Gastroesophageal sphincter (tissue), 4 donors: ENCODE data around the gene MRPL58. TPM values are rescaled to one million over a fixed set of nuclear protein-coding genes. Genes with fewer than 3 reads are reported as not detected.
"Not testable (repeated sequence)": the region's sequence is repeated elsewhere in the genome, so short reads cannot be mapped to it uniquely, and the experiment has no call there.

Source experiments
- ATAC-seq: fragments of 150-250 bp; one replicate; pipeline ENCODE4 v1.9.1; 2016; ENCODE audit warnings: mild to moderate bottlenecking, moderate library complexity
- H3K27ac ChIP-seq, 4 donors: fragments of 200-600 bp; sonication (generic) in 3 of 4; 1 replicate in 3 of 4; 2 replicates in 1 of 4; pipeline ENCODE4 v1.5.1; 2016 to 2019
- H3K27me3 ChIP-seq: fragments of 200-600 bp; sonication (generic); one replicate; pipeline ENCODE4 v1.5.1; 2019
- H3K36me3 ChIP-seq, 2 donors: fragments of 200-600 bp; sonication (generic); one replicate each; pipeline ENCODE4 v1.5.1; 2019; ENCODE audit warnings: control low read depth in 1 of 2
- H3K4me1 ChIP-seq, 3 donors: fragments of 200-600 bp; sonication (generic); 1 replicate in 2 of 3; 2 replicates in 1 of 3; pipeline ENCODE4 v1.5.1; 2016 to 2019; ENCODE audit warnings: control low read depth in 2 of 3
- H3K4me3 ChIP-seq, 2 donors: fragments of 200-600 bp; sonication (generic); one replicate each; pipeline ENCODE4 v1.5.1; 2019; ENCODE audit warnings: mild to moderate bottlenecking in 1 of 2, moderate library complexity in 1 of 2
- H3K9me3 ChIP-seq, 3 donors: fragments of 200-600 bp; sonication (generic); one replicate each; pipeline ENCODE4 v1.5.1; 2017 to 2019; ENCODE audit warnings: control low read depth in 2 of 3
- EP300 ChIP-seq: sonication (generic); formaldehyde crosslinking; IDR thresholded peaks from one replicate; pipeline ENCODE4 v1.6.1; 2017; ENCODE audit warnings: antibody characterized with exemption, mild to moderate bottlenecking
- POLR2A ChIP-seq, 2 donors: fragments of 450-650 bp; IDR thresholded peaks; one replicate each; pipeline ENCODE4 v1.6.1; 2017; ENCODE audit warnings: antibody characterized with exemption in 2 of 2, mild to moderate bottlenecking in 2 of 2, moderate library complexity in 1 of 2
- POLR2AphosphoS5 ChIP-seq: sonication (generic); formaldehyde crosslinking; IDR thresholded peaks from one replicate; pipeline ENCODE4 v1.6.1; 2017; ENCODE audit warnings: antibody characterized with exemption
- WGBS, 2 donors: methylation state at CpG; one replicate each; pipeline ENCODE4 v1.1.5; 2018; ENCODE audit warnings: low coverage in 1 of 2; 5-methylcytosine and 5-hydroxymethylcytosine counted together
- total RNA-seq, 4 donors: library from RNA; depleted of rRNA; stranded (reverse); fragments of >200 nt; gene quantifications; one replicate each; pipeline ENCODE4 v1.1.0, GENCODE V29; 2016
- TF ChIP-seq, protein P1 (sequence below), 4 experiments: fragments of 200-600 bp in 2 of 4; fragments of 450-650 bp in 2 of 4; sonication (generic) in 1 of 4; IDR thresholded peaks; one replicate each; pipeline ENCODE4 v1.5.1; 2017 to 2019; ENCODE audit warnings: antibody characterized with exemption in 4 of 4, mild to moderate bottlenecking in 2 of 4, moderate library complexity in 2 of 4

The MRPL58 gene
- total RNA-seq, 4 donors from 2014 or later: 36.6 to 112 (median 50.5) TPM

DNA sequence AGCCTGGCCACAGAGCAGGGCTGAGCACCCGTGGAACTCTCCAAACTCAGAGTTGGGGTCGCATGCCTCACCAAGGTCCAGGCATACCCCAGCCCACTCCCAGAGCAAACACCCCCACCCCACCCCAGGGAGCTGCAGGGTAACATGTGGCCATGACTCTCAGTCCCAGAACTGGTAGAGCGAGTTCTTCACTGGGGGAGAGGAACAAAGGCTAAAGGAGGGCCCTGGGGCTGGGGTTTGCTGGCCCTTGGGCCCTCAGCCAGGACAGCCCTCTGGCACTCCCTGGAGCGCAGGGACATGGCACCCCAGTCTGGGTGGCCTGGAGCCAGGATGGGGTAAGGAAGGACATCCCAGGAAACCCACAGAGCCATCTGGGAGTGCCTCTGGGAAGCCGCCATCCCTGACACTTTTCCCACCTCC, 44.1 kb upstream of the MRPL58 start:
- no CpG with 5 or more reads among the region's 5 CpGs for WGBS, 2 donors
- no peak overlapping the region for H3K27ac ChIP-seq
- peaks cover 0 to 23% (median 14%) of the 10 kb centered on the region in 3 donors for H3K4me1 ChIP-seq
- TF ChIP-seq, protein P1, sequence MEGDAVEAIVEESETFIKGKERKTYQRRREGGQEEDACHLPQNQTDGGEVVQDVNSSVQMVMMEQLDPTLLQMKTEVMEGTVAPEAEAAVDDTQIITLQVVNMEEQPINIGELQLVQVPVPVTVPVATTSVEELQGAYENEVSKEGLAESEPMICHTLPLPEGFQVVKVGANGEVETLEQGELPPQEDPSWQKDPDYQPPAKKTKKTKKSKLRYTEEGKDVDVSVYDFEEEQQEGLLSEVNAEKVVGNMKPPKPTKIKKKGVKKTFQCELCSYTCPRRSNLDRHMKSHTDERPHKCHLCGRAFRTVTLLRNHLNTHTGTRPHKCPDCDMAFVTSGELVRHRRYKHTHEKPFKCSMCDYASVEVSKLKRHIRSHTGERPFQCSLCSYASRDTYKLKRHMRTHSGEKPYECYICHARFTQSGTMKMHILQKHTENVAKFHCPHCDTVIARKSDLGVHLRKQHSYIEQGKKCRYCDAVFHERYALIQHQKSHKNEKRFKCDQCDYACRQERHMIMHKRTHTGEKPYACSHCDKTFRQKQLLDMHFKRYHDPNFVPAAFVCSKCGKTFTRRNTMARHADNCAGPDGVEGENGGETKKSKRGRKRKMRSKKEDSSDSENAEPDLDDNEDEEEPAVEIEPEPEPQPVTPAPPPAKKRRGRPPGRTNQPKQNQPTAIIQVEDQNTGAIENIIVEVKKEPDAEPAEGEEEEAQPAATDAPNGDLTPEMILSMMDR (IDR thresholded peaks at IDR 0.05): no peak
- TF ChIP-seq POLR2AphosphoS5: no peak
- TF ChIP-seq EP300: no peak
- TF ChIP-seq POLR2A (IDR thresholded peaks at IDR 0.05): no peak
- no peak overlapping the region for H3K4me3 ChIP-seq
- peaks cover 32% of the 10 kb centered on the region for H3K27me3 ChIP-seq
- no peaks in the 10 kb centered on the region for H3K9me3 ChIP-seq
- no peaks in the 10 kb centered on the region for H3K36me3 ChIP-seq
- no peak for ATAC-seq

DNA sequence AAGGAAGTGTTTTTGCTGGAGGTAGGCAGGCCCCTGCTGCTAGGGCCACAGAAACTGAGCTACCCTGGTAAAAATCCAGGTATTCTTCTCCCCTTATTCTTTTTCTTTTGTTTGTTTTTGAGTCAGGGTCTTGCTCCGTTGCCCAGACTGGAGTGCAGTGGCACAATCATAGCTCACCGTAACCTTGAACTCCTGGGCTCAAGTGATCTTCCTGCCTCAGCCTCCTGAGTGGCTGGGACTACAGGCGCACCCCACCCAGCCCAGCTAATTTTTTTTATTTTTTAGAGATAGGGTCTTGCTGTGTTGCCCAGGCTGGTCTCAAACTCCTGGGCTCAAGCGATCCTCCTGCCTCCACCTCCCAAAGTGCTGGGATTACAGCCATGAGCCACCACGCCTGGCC, 43.0 kb upstream of the MRPL58 start:
- Histone ChIP-seq H3K27me3 (peaks cover 43% of the 10 kb centered on the region), H3K4me1 (peaks cover 0 to 23% (median 14%) of the 10 kb centered on the region in 3 donors)
- not testable (repeated sequence) for H3K27ac ChIP-seq, H3K4me3 ChIP-seq, H3K9me3 ChIP-seq, H3K36me3 ChIP-seq, ATAC-seq
- WGBS, 2 donors: 88 to 92% methylated on average over 2 to 5 of the region's 5 CpGs

DNA sequence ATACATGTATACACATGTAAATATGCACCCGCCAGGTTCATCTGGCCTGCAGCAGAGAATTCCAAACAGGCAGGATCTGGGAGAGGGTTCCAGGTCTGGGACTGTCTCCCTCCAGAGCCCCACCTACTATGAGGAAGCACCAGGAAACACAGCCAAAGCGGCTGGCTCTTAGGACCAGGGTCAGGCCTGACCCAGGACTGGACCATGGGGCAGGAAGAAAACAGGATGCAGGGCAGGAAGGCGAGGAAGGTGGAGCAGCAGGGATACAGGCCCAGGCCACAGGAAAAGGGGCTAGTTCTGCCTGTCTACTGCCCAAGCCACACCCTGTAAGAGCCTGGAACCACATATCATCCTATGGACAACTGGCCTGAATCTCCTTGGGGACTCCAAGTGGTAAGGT, 42.1 kb upstream of the MRPL58 start:
- Histone ChIP-seq H3K27ac (peak overlapping the region in 1 of 4 donors; percentile 75), H3K4me3 (peak overlapping the region in 1 of 2 donors; percentile 77), H3K9me3 (no peaks in the 10 kb centered on the region), H3K27me3 (peaks cover 46% of the 10 kb centered on the region), H3K36me3 (no peaks in the 10 kb centered on the region), H3K4me1 (peaks cover 0 to 23% (median 14%) of the 10 kb centered on the region in 3 donors)
- TF ChIP-seq, protein P1 (IDR thresholded peaks at IDR 0.05): no peak
- no peak for TF ChIP-seq EP300
- no peak for TF ChIP-seq POLR2AphosphoS5
- no peak for TF ChIP-seq POLR2A (IDR thresholded peaks at IDR 0.05)
- ATAC-seq: peak; percentile 57
- WGBS, 2 donors: 83% methylated on average over 1 of the region's 3 CpGs; no CpG with 5 or more reads in 1 of the 2 donors

DNA sequence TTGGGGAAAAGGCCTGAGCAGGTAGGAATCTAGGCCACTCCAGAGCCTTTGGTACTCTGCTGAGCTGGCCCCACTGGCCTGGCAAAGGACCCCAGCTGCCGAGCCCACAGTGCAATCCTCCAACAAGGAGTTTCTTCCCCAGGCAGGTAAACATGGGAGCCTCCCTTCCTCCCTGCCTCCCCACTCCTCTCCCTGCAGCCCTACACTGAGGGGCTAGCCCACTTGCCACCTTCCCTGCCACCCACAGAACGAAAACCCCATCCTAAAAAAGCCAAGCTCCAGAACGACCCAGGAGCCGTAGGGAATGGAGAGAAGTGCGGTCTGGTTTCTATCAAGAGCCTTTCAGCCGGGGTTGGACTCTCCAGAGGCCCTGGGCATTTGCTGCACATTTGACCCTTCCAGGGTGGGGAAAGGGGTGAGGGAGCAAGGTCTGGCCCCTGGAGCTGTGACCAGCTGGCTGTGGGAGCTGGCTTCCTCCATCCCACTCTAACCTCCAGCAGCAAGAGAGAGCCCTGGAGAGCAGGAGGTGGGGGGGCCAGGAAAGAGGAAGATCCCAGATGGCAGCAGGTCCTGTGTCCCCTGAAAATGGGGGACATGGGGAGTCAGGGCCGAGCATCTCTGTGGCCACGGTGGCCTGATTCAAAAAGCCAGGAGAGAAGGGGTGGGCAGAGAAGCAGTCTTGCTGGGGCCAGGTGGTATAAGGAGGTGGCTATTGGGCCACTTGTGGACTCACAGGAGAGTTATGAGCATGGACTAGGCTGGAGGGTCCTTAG, 41.2 kb upstream of the MRPL58 start:
- Histone ChIP-seq H3K36me3 (no peaks in the 10 kb centered on the region), H3K27ac (peak overlapping the region in 3 of 4 donors; percentile 22 to 75 (median 45)), H3K4me3 (peak overlapping the region in 1 of 2 donors; percentile 77), H3K9me3 (no peaks in the 10 kb centered on the region), H3K4me1 (peaks cover 0 to 23% (median 14%) of the 10 kb centered on the region in 3 donors), H3K27me3 (peaks cover 46% of the 10 kb centered on the region)
- TF ChIP-seq, protein P1 (IDR thresholded peaks at IDR 0.05): no peak
- TF ChIP-seq EP300 (no peak), POLR2AphosphoS5 (no peak), POLR2A (IDR thresholded peaks at IDR 0.05) (no peak)
- WGBS, 2 donors: 82 to 100% methylated on average over 1 to 2 of the region's 8 CpGs
- no peak for ATAC-seq

DNA sequence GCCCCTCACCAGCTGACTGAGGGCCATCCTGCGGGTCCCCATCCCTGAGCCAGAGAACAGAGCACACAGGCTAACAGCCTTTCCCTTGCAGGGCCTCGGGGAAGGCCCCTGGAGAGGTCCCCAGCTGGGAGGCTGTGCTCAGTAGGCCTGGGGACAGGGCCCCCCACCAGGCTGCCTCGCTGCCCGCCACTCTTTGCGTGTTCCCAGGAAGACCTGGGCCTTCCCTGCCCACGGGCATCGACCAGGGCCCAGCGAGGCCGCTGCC, 40.7 kb upstream of the MRPL58 start:
- no CpG with 5 or more reads among the region's 9 CpGs for WGBS, 2 donors
- Histone ChIP-seq H3K36me3 (no peaks in the 10 kb centered on the region), H3K4me3 (peak overlapping the region; percentile 44 to 77), H3K4me1 (peaks cover 0 to 23% (median 14%) of the 10 kb centered on the region in 3 donors), H3K27me3 (peaks cover 46% of the 10 kb centered on the region), H3K9me3 (no peaks in the 10 kb centered on the region), H3K27ac (peak overlapping the region in 3 of 4 donors; percentile 22 to 75 (median 45))
- TF ChIP-seq EP300 (no peak), POLR2AphosphoS5 (no peak), POLR2A (IDR thresholded peaks at IDR 0.05) (no peak)
- TF ChIP-seq, protein P1 (IDR thresholded peaks at IDR 0.05): no peak
- ATAC-seq: peak; percentile 15
